CD4-positive, CD25-positive, alpha-beta regulatory T cell (primary cell): Measurements from ENCODE around the gene C1S. TPM values are rescaled to one million over a fixed set of nuclear protein-coding genes. Genes with fewer than 3 reads are reported as not detected.
"Not testable (repeated sequence)": the region's sequence is repeated elsewhere in the genome, so short reads cannot be mapped to it uniquely, and the experiment has no call there.

Source experiments
- ATAC-seq, 2 donors: fragments of 150-1000 bp; cut with Tn5 transposase; one replicate each; pipeline ENCODE4 v1.10.0; 2021; ENCODE audit warnings: low read depth in 2 of 2, moderate number of reproducible peaks in 2 of 2, moderate library complexity in 1 of 2
- DNase-seq, 3 donors: peaks; one replicate each; pipeline versions ENCODE4 v3.0.0 to v3.0.0-alpha.2; 2012 to 2022; ENCODE audit warnings: mixed read lengths in 1 of 3
- H3K27ac ChIP-seq: one replicate; pipeline ENCODE4 v1.7.0; 2013; ENCODE audit warnings: mild to moderate bottlenecking, low read length; ENCODE audit not compliant: insufficient read depth, poor library complexity, severe bottlenecking
- H3K27me3 ChIP-seq: one replicate; pipeline ENCODE4 v1.7.0; 2013; ENCODE audit warnings: low read length; ENCODE audit not compliant: control insufficient read depth, insufficient read depth
- H3K36me3 ChIP-seq: one replicate; pipeline ENCODE4 v1.7.0; 2013; ENCODE audit warnings: mild to moderate bottlenecking, low read length, moderate library complexity; ENCODE audit not compliant: control insufficient read depth, insufficient read depth
- H3K4me1 ChIP-seq: 2 replicates; pipeline ENCODE4 v1.7.0; 2013; ENCODE audit warnings: mild to moderate bottlenecking, low read length; ENCODE audit not compliant: insufficient read depth, control insufficient read depth, poor library complexity, severe bottlenecking
- H3K4me3 ChIP-seq: one replicate; pipeline ENCODE4 v1.7.0; 2013; ENCODE audit warnings: low read depth, mild to moderate bottlenecking, low read length, moderate library complexity
- H3K9me3 ChIP-seq, 2 experiments: 1 replicate in 1 of 2; 2 replicates in 1 of 2; pipeline ENCODE4 v1.7.0; 2013; ENCODE audit warnings: low read length in 2 of 2, mild to moderate bottlenecking in 1 of 2, moderate library complexity in 1 of 2; ENCODE audit not compliant: control insufficient read depth in 2 of 2
- H3K27ac Mint-ChIP-seq, 3 donors: one replicate each; pipeline ENCODE4 v1.8.0; 2020 to 2022; ENCODE audit warnings: mild to moderate bottlenecking in 3 of 3, mixed read lengths in 3 of 3, moderate library complexity in 2 of 3
- H3K27me3 Mint-ChIP-seq: one replicate; pipeline ENCODE4 v1.8.0; 2022; ENCODE audit warnings: mild to moderate bottlenecking, mixed read lengths
- H3K36me3 Mint-ChIP-seq: one replicate; pipeline ENCODE4 v1.8.0; 2020; ENCODE audit warnings: mixed read lengths
- H3K4me1 Mint-ChIP-seq, 4 donors: one replicate each; pipeline ENCODE4 v1.8.0; 2020 to 2022; ENCODE audit warnings: mixed read lengths in 4 of 4, mild to moderate bottlenecking in 1 of 4
- H3K4me3 Mint-ChIP-seq, 4 donors: one replicate each; pipeline ENCODE4 v1.8.0; 2020 to 2022; ENCODE audit warnings: mild to moderate bottlenecking in 4 of 4, mixed read lengths in 4 of 4, moderate library complexity in 3 of 4
- H3K9me3 Mint-ChIP-seq, 7 donors: one replicate each; pipeline ENCODE4 v1.8.0; 2020 to 2022; ENCODE audit warnings: mixed read lengths in 7 of 7, mild to moderate bottlenecking in 3 of 7, moderate library complexity in 2 of 7
- polyA plus RNA-seq, 4 donors: library from polyadenylated mRNA; unstranded; fragments of 300-500 nt; fragmentation: Illumina TruSeq; gene quantifications; one replicate each; pipeline ENCODE4 v1.2.3, GENCODE V29; 2021
- total RNA-seq: library from RNA; stranded (reverse); gene quantifications from one replicate; pipeline ENCODE4 v1.2.3, GENCODE V29; 2022

The C1S gene
- total and polyA plus RNA-seq, 5 donors from 2014 or later, result 5.7 TPM; not detected in 4

- peaks cover 25 to 45% (median 27%) of the 10 kb centered on the region in 4 donors for H3K4me1 Mint-ChIP-seq
Observed at GRCh38 chr12:7101047-7101693, 40.7 kb downstream of the C1S start.

GRCh38 chr12:7101694-7102131 is 41.2 kb downstream of the C1S start:
- no peaks in the 10 kb centered on the region for H3K27me3 ChIP-seq
- Mint-ChIP-seq H3K9me3 (peaks cover 0 to 12% (median 2%) of the 10 kb centered on the region in 7 donors), H3K36me3 (peaks cover 32% of the 10 kb centered on the region), H3K4me3 (no peak overlapping the region), H3K27ac (peak overlapping the region in 1 of 3 donors; percentile 36), H3K4me1 (peaks cover 31 to 51% (median 33%) of the 10 kb centered on the region in 4 donors), H3K27me3 (no peaks in the 10 kb centered on the region)
- DNase-seq, result no peak
- no peak overlapping the region for H3K4me3 ChIP-seq
- peaks cover 32% of the 10 kb centered on the region for H3K36me3 ChIP-seq
- no peaks in the 10 kb centered on the region for H3K4me1 ChIP-seq
- no peak overlapping the region for H3K27ac ChIP-seq
- H3K9me3 ChIP-seq, result peaks cover 7 to 10% of the 10 kb centered on the region in 2 experiments
- no peak for ATAC-seq

More at GRCh38 chr12:7101047-7101693, 40.7 kb downstream of the C1S start:
- H3K36me3 ChIP-seq, result peaks cover 30% of the 10 kb centered on the region
- ATAC-seq, result no peak
- H3K27me3 Mint-ChIP-seq, result no peaks in the 10 kb centered on the region
- H3K4me3 Mint-ChIP-seq, result no peak overlapping the region
- H3K4me1 ChIP-seq, result no peaks in the 10 kb centered on the region
- peaks cover 30% of the 10 kb centered on the region for H3K36me3 Mint-ChIP-seq
- no peak overlapping the region for H3K27ac ChIP-seq
- no peaks in the 10 kb centered on the region for H3K27me3 ChIP-seq
- H3K4me3 ChIP-seq, result no peak overlapping the region
- H3K9me3 Mint-ChIP-seq, result peaks cover 0 to 7% (median 2%) of the 10 kb centered on the region in 7 donors
- no peak for DNase-seq
- H3K27ac Mint-ChIP-seq, result no peak overlapping the region
- H3K9me3 ChIP-seq, result peaks cover 3 to 7% of the 10 kb centered on the region in 2 experiments

- Histone ChIP-seq H3K27ac (peak overlapping the region; percentile 11), H3K36me3 (peaks cover 32% of the 10 kb centered on the region), H3K9me3 (peaks cover 7 to 10% of the 10 kb centered on the region in 2 experiments), H3K4me1 (peaks cover 5% of the 10 kb centered on the region), H3K4me3 (no peak overlapping the region), H3K27me3 (no peaks in the 10 kb centered on the region)
- no peaks in the 10 kb centered on the region for H3K27me3 Mint-ChIP-seq
- DNase-seq, result no peak
- no peak for ATAC-seq
- H3K9me3 Mint-ChIP-seq, result peaks cover 0 to 12% (median 2%) of the 10 kb centered on the region in 7 donors
- no peak overlapping the region for H3K4me3 Mint-ChIP-seq
- H3K36me3 Mint-ChIP-seq, result peaks cover 32% of the 10 kb centered on the region
- peak overlapping the region; percentile 5 to 94 (median 82) for H3K27ac Mint-ChIP-seq
- H3K4me1 Mint-ChIP-seq, result peaks cover 35 to 57% (median 38%) of the 10 kb centered on the region in 4 donors
Observed at GRCh38 chr12:7102582-7102981, 42.1 kb downstream of the C1S start.

GRCh38 chr12:7103837-7104584 is 43.5 kb downstream of the C1S start:
- peaks cover 0 to 12% (median 4%) of the 10 kb centered on the region in 7 donors for H3K9me3 Mint-ChIP-seq
- peak overlapping the region in 1 of 4 donors; percentile 74 for H3K4me3 Mint-ChIP-seq
- ATAC-seq (no peak), DNase-seq (no peak)
- Histone ChIP-seq H3K4me1 (peaks cover 11% of the 10 kb centered on the region), H3K36me3 (peaks cover 32% of the 10 kb centered on the region), H3K9me3 (peaks cover 7 to 10% of the 10 kb centered on the region in 2 experiments), H3K27ac (no peak overlapping the region), H3K4me3 (no peak overlapping the region), H3K27me3 (no peaks in the 10 kb centered on the region)
- H3K36me3 Mint-ChIP-seq, result peaks cover 25% of the 10 kb centered on the region
- H3K27me3 Mint-ChIP-seq, result no peaks in the 10 kb centered on the region
- peak overlapping the region; percentile 43 to 82 (median 52) for H3K27ac Mint-ChIP-seq
- H3K4me1 Mint-ChIP-seq, result peaks cover 39 to 63% (median 46%) of the 10 kb centered on the region in 4 donors

- peak overlapping the region; percentile 22 to 94 (median 67) for H3K4me3 Mint-ChIP-seq
- H3K36me3 ChIP-seq, result peaks cover 22% of the 10 kb centered on the region
- H3K27me3 Mint-ChIP-seq, result no peaks in the 10 kb centered on the region
- no peaks in the 10 kb centered on the region for H3K27me3 ChIP-seq
- peaks cover 17% of the 10 kb centered on the region for H3K4me1 ChIP-seq
- peak overlapping the region; percentile 15 to 91 (median 43) for H3K27ac Mint-ChIP-seq
- no peak for DNase-seq
- peaks cover 25% of the 10 kb centered on the region for H3K36me3 Mint-ChIP-seq
- no peak for ATAC-seq
- H3K4me3 ChIP-seq, result peak overlapping the region; percentile 37
- H3K9me3 ChIP-seq, result peaks cover 7 to 10% of the 10 kb centered on the region in 2 experiments
- peaks cover 34 to 81% (median 53%) of the 10 kb centered on the region in 4 donors for H3K4me1 Mint-ChIP-seq
- H3K9me3 Mint-ChIP-seq, result peaks cover 0 to 12% (median 4%) of the 10 kb centered on the region in 7 donors
- H3K27ac ChIP-seq, result no peak overlapping the region
Observed at GRCh38 chr12:7106082-7106481, 45.6 kb downstream of the C1S start.

- not testable (repeated sequence) for DNase-seq, ATAC-seq, H3K27me3 ChIP-seq, H3K9me3 ChIP-seq, H3K27me3 Mint-ChIP-seq
- H3K27ac Mint-ChIP-seq, result peak overlapping the region in 1 of 3 donors; percentile 15
- H3K4me3 ChIP-seq, result peak overlapping the region; percentile 27
- peaks cover 17% of the 10 kb centered on the region for H3K4me1 ChIP-seq
- peak overlapping the region; percentile 58 to 94 (median 82) for H3K4me3 Mint-ChIP-seq
- peaks cover 0 to 12% (median 4%) of the 10 kb centered on the region in 7 donors for H3K9me3 Mint-ChIP-seq
- peaks cover 20% of the 10 kb centered on the region for H3K36me3 Mint-ChIP-seq
- peaks cover 17% of the 10 kb centered on the region for H3K36me3 ChIP-seq
- H3K4me1 Mint-ChIP-seq, result peaks cover 34 to 83% (median 52%) of the 10 kb centered on the region in 4 donors
- H3K27ac ChIP-seq, result peak overlapping the region; percentile 79
Observed at GRCh38 chr12:7107181-7107580, 46.7 kb downstream of the C1S start.

- peak overlapping the region; percentile 82 for H3K4me3 ChIP-seq
- no peaks in the 10 kb centered on the region for H3K27me3 ChIP-seq
- H3K36me3 ChIP-seq, result peaks cover 17% of the 10 kb centered on the region
- H3K27me3 Mint-ChIP-seq, result no peaks in the 10 kb centered on the region
- H3K4me1 Mint-ChIP-seq, result peaks cover 33 to 82% (median 50%) of the 10 kb centered on the region in 4 donors
- ATAC-seq, result no peak
- peak overlapping the region; percentile 91 to 94 (median 92) for H3K27ac Mint-ChIP-seq
- H3K9me3 ChIP-seq, result peaks cover 7 to 10% of the 10 kb centered on the region in 2 experiments
- H3K36me3 Mint-ChIP-seq, result peaks cover 16% of the 10 kb centered on the region
- H3K9me3 Mint-ChIP-seq, result peaks cover 0 to 12% (median 4%) of the 10 kb centered on the region in 7 donors
- peaks cover 17% of the 10 kb centered on the region for H3K4me1 ChIP-seq
- H3K4me3 Mint-ChIP-seq, result peak overlapping the region; percentile 93 to 98 (median 95)
- DNase-seq, result peak in 1 of 3 donors; percentile 8
- peak overlapping the region; percentile 79 for H3K27ac ChIP-seq
Observed at GRCh38 chr12:7107636-7108002, 47.1 kb downstream of the C1S start.
